GM12878 (cell line): ENCODE results near the gene BTBD10. TPM values are rescaled to one million over a fixed set of nuclear protein-coding genes. Genes with fewer than 3 reads are reported as not detected.

ENCODE experiments used
- ATF2 ChIP-seq: IDR thresholded peaks from 2 replicates; pipeline ENCODE4 v1.6.1; 2012; ENCODE audit warnings: low read length, inconsistent platforms
- BCLAF1 ChIP-seq: fragments of 450-650 bp; IDR thresholded peaks from 2 replicates; pipeline ENCODE4 v1.6.1; 2017; ENCODE audit warnings: antibody characterized with exemption, mild to moderate bottlenecking, moderate library complexity
- CHD1 ChIP-seq: IDR thresholded peaks from 2 replicates; pipeline ENCODE4 v1.6.1; 2012; ENCODE audit warnings: low read depth, low read length, improper control_type of control experiment
- DPF2 ChIP-seq: fragments of 450-650 bp; IDR thresholded peaks from 2 replicates; pipeline ENCODE4 v1.6.1; 2017; ENCODE audit warnings: mild to moderate bottlenecking
- E2F8 ChIP-seq: fragments of 450-650 bp; IDR thresholded peaks from 2 replicates; pipeline ENCODE4 v1.6.1; 2018; ENCODE audit warnings: mild to moderate bottlenecking, low read depth, moderate library complexity; ENCODE audit not compliant: partially characterized antibody
- EED ChIP-seq: sonication (generic); IDR thresholded peaks from 2 replicates; pipeline ENCODE4 v1.6.1; 2016; ENCODE audit warnings: antibody characterized with exemption, low read depth
- EGR1 ChIP-seq, 2 experiments: IDR thresholded peaks; 1 replicate in 1 of 2; 2 replicates in 1 of 2; pipeline ENCODE4 v1.6.1; 2011 to 2012; ENCODE audit warnings: low read depth in 2 of 2, low read length in 2 of 2, borderline replicate concordance in 1 of 2, mild to moderate bottlenecking in 1 of 2, moderate library complexity in 1 of 2
- GABPA ChIP-seq: IDR thresholded peaks from 2 replicates; pipeline ENCODE4 v1.6.1; 2014; ENCODE audit warnings: antibody characterized with exemption, low read depth, mild to moderate bottlenecking, inconsistent platforms
- GATAD2B ChIP-seq: fragments of 450-650 bp; conservative IDR thresholded peaks from 2 replicates; pipeline ENCODE4 v1.6.1; 2017; ENCODE audit warnings: low read depth, mild to moderate bottlenecking, moderate library complexity
- HCFC1 ChIP-seq: fragments of 150-350 bp; IDR thresholded peaks from 2 replicates; pipeline ENCODE4 v1.6.1; 2014; ENCODE audit warnings: low read length
- HDAC2 ChIP-seq: fragments of 200-600 bp; sonication (generic); IDR thresholded peaks from 2 replicates; pipeline ENCODE4 v1.6.1; 2017
- KLF5 ChIP-seq: fragments of 450-650 bp; IDR thresholded peaks from 2 replicates; pipeline ENCODE4 v1.6.1; 2014; ENCODE audit warnings: mild to moderate bottlenecking; ENCODE audit not compliant: partially characterized antibody
- NKRF ChIP-seq: fragments of 450-650 bp; conservative IDR thresholded peaks from 2 replicates; pipeline ENCODE4 v1.6.1; 2017; ENCODE audit warnings: mild to moderate bottlenecking, moderate library complexity
- POLR2AphosphoS2 ChIP-seq: IDR thresholded peaks from 2 replicates; pipeline ENCODE4 v1.6.1; 2011; ENCODE audit warnings: low read depth, mild to moderate bottlenecking, low read length, improper control_type of control experiment, moderate library complexity
- POU2F2 ChIP-seq: IDR thresholded peaks from 3 replicates; pipeline ENCODE4 v1.6.1; 2011; ENCODE audit warnings: low read depth, mild to moderate bottlenecking, low read length, borderline replicate concordance
- SPI1 ChIP-seq: IDR thresholded peaks from 2 replicates; pipeline ENCODE4 v1.6.1; 2011; ENCODE audit warnings: low read depth, mild to moderate bottlenecking, low read length, moderate library complexity, borderline replicate concordance; ENCODE audit not compliant: insufficient read depth
- SREBF2 ChIP-seq: IDR thresholded peaks from 2 replicates; pipeline ENCODE4 v1.6.1; 2012; ENCODE audit warnings: mild to moderate bottlenecking, low read length
- TAF1 ChIP-seq: IDR thresholded peaks from 2 replicates; pipeline ENCODE4 v1.6.1; 2011; ENCODE audit warnings: mild to moderate bottlenecking, low read depth, low read length, borderline replicate concordance
- ZBED1 ChIP-seq: IDR thresholded peaks from 2 replicates; pipeline ENCODE4 v1.6.1; 2016; ENCODE audit warnings: borderline replicate concordance
- ZNF207 ChIP-seq: fragments of 450-650 bp; IDR thresholded peaks from 2 replicates; pipeline ENCODE4 v1.6.1; 2014; ENCODE audit warnings: antibody characterized with exemption, mild to moderate bottlenecking, borderline replicate concordance
- ZNF274 ChIP-seq: IDR thresholded peaks from one replicate; pipeline ENCODE4 v1.8.0; 2011; ENCODE audit not compliant: insufficient read length, insufficient read depth
- polyA plus RNA-seq, 11 experiments: library from polyadenylated mRNA; depleted of rRNA in 4 of 11; unstranded in 6 of 11; stranded (reverse) in 5 of 11; fragments of >200 nt; fragmentation: Nextera tagmentation in 4 of 11; fragmentation: Illumina TruSeq in 1 of 11; extraction: Ambion mirVana in 4 of 11; extraction: Trizol in 1 of 11; gene quantifications; 1 replicate in 1 of 11; 2 replicates in 10 of 11; pipeline versions ENCODE4 v1.2.1 to v1.2.3, GENCODE V29; 2011 to 2016; ENCODE audit warnings: inconsistent platforms in 2 of 11, missing spikeins in 2 of 11, low read depth in 1 of 11
- total RNA-seq, 4 experiments: library from RNA; depleted of rRNA in 3 of 4; stranded (reverse); fragments of >200 nt in 3 of 4; fragmentation: Illumina TruSeq in 1 of 4; extraction: Trizol in 1 of 4; gene quantifications; 2 replicates each; pipeline versions ENCODE4 v1.2.1 to v1.2.3, GENCODE V29; 2013 to 2021

BTBD10 gene
- total and polyA plus RNA-seq, 10 of the 15 experiments (the other 5 are each of a cell fraction or from before 2014, with no cell fraction given) = 20.8 to 38.8 (median 26.9) TPM

- TF ChIP-seq DPF2 = 0 out of 2 replicates have a peak, but pooled peaks have one; percentile 43
- peak; percentile 51; the same call in 1 of the 2 replicates for TF ChIP-seq ATF2
- TF ChIP-seq HDAC2 = no peak
- TF ChIP-seq KLF5 = peak; percentile 18
- no peak for TF ChIP-seq ZBED1
- TF ChIP-seq E2F8 = peak; percentile 48
- TF ChIP-seq NKRF = peak; percentile 54
- TF ChIP-seq EGR1 (IDR thresholded peaks at IDR 0.05; ENCODE audit: borderline replicate concordance in 1 of 2, low read depth in 2 of 2, low read length in 2 of 2) = peak in 1 of 2 experiments; percentile 70; a peak in 2 of 3 replicates
- TF ChIP-seq GABPA = no peak
- TF ChIP-seq SPI1 = peak; percentile 71
- TF ChIP-seq BCLAF1 = no peak
- TF ChIP-seq POLR2AphosphoS2 = peak; percentile 95
- TF ChIP-seq ZNF274 = no peak
- no peak; the same call in 2 of the 3 replicates for TF ChIP-seq POU2F2
- TF ChIP-seq HCFC1 = peak; percentile 51
- peak; percentile 72; the same call in 1 of the 2 replicates for TF ChIP-seq TAF1
- no peak for TF ChIP-seq SREBF2
- 0 out of 2 replicates have a peak, but pooled peaks have one; percentile 44 for TF ChIP-seq ZNF207
- no peak for TF ChIP-seq EED
- TF ChIP-seq CHD1 = 0 out of 2 replicates have a peak, but pooled peaks have one; percentile 56
- peak; percentile 69; the same call in 1 of the 2 replicates for TF ChIP-seq GATAD2B
These were observed at the start of gene BTBD10 (continued) for GRCh38 chr11:13462901-13463778.
